Trophoblast cell (in vitro differentiated cells and primary cell): ENCODE data around the gene TGFB3.

Source experiments
- DNase-seq, 2 donors: peaks; one replicate each; pipeline ENCODE4 v3.0.0-alpha.2; 2016
- H2AFZ ChIP-seq: 2 replicates; pipeline ENCODE4 v1.6.1; 2013; ENCODE audit warnings: low read length, moderate library complexity, mild to moderate bottlenecking; ENCODE audit not compliant: insufficient read depth, poor library complexity
- H2AK5ac ChIP-seq: 2 replicates; pipeline ENCODE4 v1.6.1; 2013; ENCODE audit warnings: mild to moderate bottlenecking, low read length
- H2BK120ac ChIP-seq: 2 replicates; pipeline ENCODE4 v1.6.1; 2013; ENCODE audit warnings: low read length, mild to moderate bottlenecking, moderate library complexity; ENCODE audit not compliant: insufficient read depth, poor library complexity
- H2BK12ac ChIP-seq: 2 replicates; pipeline ENCODE4 v1.6.1; 2013; ENCODE audit warnings: mild to moderate bottlenecking, low read length, moderate library complexity
- H2BK5ac ChIP-seq: 2 replicates; pipeline ENCODE4 v1.6.1; 2013; ENCODE audit warnings: low read length, low read depth, moderate library complexity, mild to moderate bottlenecking; ENCODE audit not compliant: poor library complexity
- H3K14ac ChIP-seq: 2 replicates; pipeline ENCODE4 v1.6.1; 2013; ENCODE audit warnings: mild to moderate bottlenecking, low read length
- H3K18ac ChIP-seq: 2 replicates; pipeline ENCODE4 v1.6.1; 2013; ENCODE audit warnings: mild to moderate bottlenecking, low read length
- H3K23ac ChIP-seq: 2 replicates; pipeline ENCODE4 v1.6.1; 2013; ENCODE audit warnings: low read length
- H3K27ac ChIP-seq: 2 replicates; pipeline ENCODE4 v1.5.1; 2013; ENCODE audit warnings: low read depth, mild to moderate bottlenecking, inconsistent platforms, low read length, moderate library complexity
- H3K27me3 ChIP-seq: 2 replicates; pipeline ENCODE4 v1.6.1; 2013; ENCODE audit warnings: inconsistent platforms, mild to moderate bottlenecking, low read length, moderate library complexity; ENCODE audit not compliant: insufficient read depth
- H3K36me3 ChIP-seq, 2 experiments: 1 replicate in 1 of 2; 2 replicates in 1 of 2; pipeline ENCODE4 v1.6.1; 2013; ENCODE audit warnings: low read length in 2 of 2, mild to moderate bottlenecking in 2 of 2, moderate library complexity in 1 of 2; ENCODE audit not compliant: insufficient read depth in 2 of 2, control insufficient read depth in 1 of 2
- H3K4ac ChIP-seq: 2 replicates; pipeline ENCODE4 v1.6.1; 2013; ENCODE audit warnings: low read depth, mild to moderate bottlenecking, low read length, moderate library complexity
- H3K4me1 ChIP-seq, 2 experiments: 1 replicate in 1 of 2; 2 replicates in 1 of 2; pipeline ENCODE4 v1.6.1; 2013; ENCODE audit warnings: low read length in 2 of 2, mild to moderate bottlenecking in 2 of 2, moderate library complexity in 1 of 2; ENCODE audit not compliant: insufficient read depth in 2 of 2, control insufficient read depth in 1 of 2
- H3K4me2 ChIP-seq: 2 replicates; pipeline ENCODE4 v1.6.1; 2013; ENCODE audit warnings: inconsistent platforms, mild to moderate bottlenecking, low read length, moderate library complexity
- H3K4me3 ChIP-seq: 2 replicates; pipeline ENCODE4 v1.5.1; 2013; ENCODE audit warnings: mild to moderate bottlenecking, low read depth, low read length, inconsistent platforms
- H3K79me1 ChIP-seq: one replicate; pipeline ENCODE4 v1.6.1; 2013; ENCODE audit warnings: low read length
- H3K79me2 ChIP-seq: 2 replicates; pipeline ENCODE4 v1.6.1; 2013; ENCODE audit warnings: low read length, mild to moderate bottlenecking; ENCODE audit not compliant: control insufficient read depth, insufficient read depth, poor library complexity
- H3K9ac ChIP-seq: 2 replicates; pipeline ENCODE4 v1.6.1; 2013; ENCODE audit warnings: mild to moderate bottlenecking, low read length
- H3K9me3 ChIP-seq: 2 replicates; pipeline ENCODE4 v1.6.1; 2013; ENCODE audit warnings: low read depth, mild to moderate bottlenecking, control low read depth, inconsistent platforms, low read length; ENCODE audit not compliant: insufficient read depth
- H4K12ac ChIP-seq: 2 replicates; pipeline ENCODE4 v1.6.1; 2013; ENCODE audit warnings: low read depth, mild to moderate bottlenecking, low read length, moderate library complexity
- H4K8ac ChIP-seq: 2 replicates; pipeline ENCODE4 v1.6.1; 2013; ENCODE audit warnings: low read depth, mild to moderate bottlenecking, low read length, moderate library complexity
- H4K91ac ChIP-seq: one replicate; pipeline ENCODE4 v1.6.1; 2013; ENCODE audit warnings: low read depth, mild to moderate bottlenecking, low read length, moderate library complexity
- WGBS: extraction: QIAGEN DNeasy Blood & Tissue Kit; methylation state at CpG from one replicate; pipeline ENCODE4 v1.1.7; 2013; ENCODE audit warnings: missing lambda C conversion rate; ENCODE audit not compliant: insufficient read length, insufficient coverage; ENCODE audit errors: extremely low coverage; 5-methylcytosine and 5-hydroxymethylcytosine counted together

The TGFB3 gene

GRCh38 chr14:75995372-75996041 is 13.7 kb upstream of the TGFB3 start:
- no peak overlapping the region for H2BK12ac ChIP-seq
- H2BK5ac ChIP-seq: no peak overlapping the region
- no CpG with 5 or more reads among the region's 17 CpGs for WGBS
- H3K9ac ChIP-seq: no peak overlapping the region
- no peaks in the 10 kb centered on the region for H3K4me1 ChIP-seq
- H3K9me3 ChIP-seq: no peaks in the 10 kb centered on the region
- no peak overlapping the region for H3K27ac ChIP-seq
- H3K23ac ChIP-seq: no peak overlapping the region
- peaks cover 6 to 7% of the 10 kb centered on the region in 2 experiments for H3K36me3 ChIP-seq
- no peak overlapping the region for H4K12ac ChIP-seq
- no peak overlapping the region for H3K14ac ChIP-seq
- H2AFZ ChIP-seq: no peak overlapping the region
- H2BK120ac ChIP-seq: no peak overlapping the region
- H3K4me3 ChIP-seq: no peak overlapping the region
- no peak overlapping the region for H3K4me2 ChIP-seq
- H3K79me1 ChIP-seq: no peaks in the 10 kb centered on the region
- H2AK5ac ChIP-seq: no peak overlapping the region
- no peak overlapping the region for H3K4ac ChIP-seq
- DNase-seq: peak; percentile 83 to 93
- H3K27me3 ChIP-seq: no peaks in the 10 kb centered on the region
- no peak overlapping the region for H3K18ac ChIP-seq
- no peaks in the 10 kb centered on the region for H3K79me2 ChIP-seq
- no peak overlapping the region for H4K91ac ChIP-seq
- no peak overlapping the region for H4K8ac ChIP-seq

GRCh38 chr14:75993567-75994041 is 11.8 kb upstream of the TGFB3 start:
- no peak overlapping the region for H3K9ac ChIP-seq
- no peak overlapping the region for H2BK120ac ChIP-seq
- no peak overlapping the region for H2BK12ac ChIP-seq
- no peaks in the 10 kb centered on the region for H3K27me3 ChIP-seq
- H4K12ac ChIP-seq: no peak overlapping the region
- no peak overlapping the region for H3K4me3 ChIP-seq
- no peak overlapping the region for H3K14ac ChIP-seq
- H4K91ac ChIP-seq: no peak overlapping the region
- no peaks in the 10 kb centered on the region for H3K9me3 ChIP-seq
- WGBS: no CpG with 5 or more reads among the region's 1 CpG
- H2AK5ac ChIP-seq: no peak overlapping the region
- H3K4ac ChIP-seq: no peak overlapping the region
- no peaks in the 10 kb centered on the region for H3K79me2 ChIP-seq
- H3K18ac ChIP-seq: no peak overlapping the region
- no peak overlapping the region for H4K8ac ChIP-seq
- H3K36me3 ChIP-seq: peaks cover 5 to 12% of the 10 kb centered on the region in 2 experiments
- no peak for DNase-seq
- H2AFZ ChIP-seq: no peak overlapping the region
- no peak overlapping the region for H3K27ac ChIP-seq
- H3K79me1 ChIP-seq: no peaks in the 10 kb centered on the region
- H2BK5ac ChIP-seq: no peak overlapping the region
- H3K4me2 ChIP-seq: no peak overlapping the region
- no peak overlapping the region for H3K23ac ChIP-seq
- no peaks in the 10 kb centered on the region for H3K4me1 ChIP-seq

- Histone ChIP-seq H2AK5ac (no peak overlapping the region), H3K36me3 (peaks cover 3 to 10% of the 10 kb centered on the region in 2 experiments), H3K4me3 (no peak overlapping the region), H3K4me1 (no peaks in the 10 kb centered on the region), H3K14ac (no peak overlapping the region), H3K27ac (no peak overlapping the region), H3K79me2 (no peaks in the 10 kb centered on the region), H2AFZ (no peak overlapping the region), H3K18ac (no peak overlapping the region), H4K8ac (no peak overlapping the region), H3K9ac (no peak overlapping the region), H3K4me2 (no peak overlapping the region), H3K79me1 (no peaks in the 10 kb centered on the region), H4K12ac (no peak overlapping the region), H3K4ac (no peak overlapping the region), H3K23ac (no peak overlapping the region), H3K9me3 (no peaks in the 10 kb centered on the region), H2BK5ac (no peak overlapping the region), H3K27me3 (no peaks in the 10 kb centered on the region), H2BK12ac (no peak overlapping the region), H4K91ac (no peak overlapping the region), H2BK120ac (no peak overlapping the region)
- DNase-seq: no peak
- no CpG with 5 or more reads among the region's 4 CpGs for WGBS
Measured at GRCh38 chr14:75991753-75992152, 10.0 kb upstream of the TGFB3 start.

- DNase-seq: no peak
- WGBS: no CpG with 5 or more reads among the region's 4 CpGs
- no peak overlapping the region for H4K12ac ChIP-seq
- no peak overlapping the region for H3K4me3 ChIP-seq
- peaks cover 3% of the 10 kb centered on the region for H3K79me1 ChIP-seq
- H3K4me1 ChIP-seq: peaks cover 0 to 2% of the 10 kb centered on the region in 2 experiments
- H2AFZ ChIP-seq: no peak overlapping the region
- no peak overlapping the region for H3K4ac ChIP-seq
- no peak overlapping the region for H3K9ac ChIP-seq
- H2BK12ac ChIP-seq: no peak overlapping the region
- H3K36me3 ChIP-seq: peaks cover 0 to 10% of the 10 kb centered on the region in 2 experiments
- H3K4me2 ChIP-seq: no peak overlapping the region
- no peaks in the 10 kb centered on the region for H3K9me3 ChIP-seq
- peaks cover 1% of the 10 kb centered on the region for H3K79me2 ChIP-seq
- H2BK5ac ChIP-seq: no peak overlapping the region
- no peak overlapping the region for H2BK120ac ChIP-seq
- H3K23ac ChIP-seq: no peak overlapping the region
- no peak overlapping the region for H3K27ac ChIP-seq
- no peak overlapping the region for H3K14ac ChIP-seq
- H4K8ac ChIP-seq: no peak overlapping the region
- H3K18ac ChIP-seq: no peak overlapping the region
- no peak overlapping the region for H4K91ac ChIP-seq
- no peak overlapping the region for H2AK5ac ChIP-seq
- no peaks in the 10 kb centered on the region for H3K27me3 ChIP-seq
Measured at GRCh38 chr14:75990297-75990696, 8.5 kb upstream of the TGFB3 start.
